ENCODE measurements around the gene LRRTM4.
A peak's percentile ranks its signal among the peaks of the same experiment; 100 is the strongest.
"Not testable (repeated sequence)": the region's sequence is repeated elsewhere in the genome, so short reads cannot be mapped to it uniquely, and the experiment has no call there.

LRRTM4 gene

GRCh38 chr2:77119333-77119732 lies 402.8 kb downstream of the LRRTM4 start:
- no peaks in the 10 kb centered on the region for H3K27me3 Mint-ChIP-seq
- H3K4me1 Mint-ChIP-seq = no peaks in the 10 kb centered on the region
- peaks cover 3% of the 10 kb centered on the region for H3K9me3 Mint-ChIP-seq
- H3K36me3 Mint-ChIP-seq = no peaks in the 10 kb centered on the region
- H3K27ac Mint-ChIP-seq = no peak overlapping the region
- no peak for ATAC-seq
- no peak overlapping the region for H3K4me3 Mint-ChIP-seq

DNA sequence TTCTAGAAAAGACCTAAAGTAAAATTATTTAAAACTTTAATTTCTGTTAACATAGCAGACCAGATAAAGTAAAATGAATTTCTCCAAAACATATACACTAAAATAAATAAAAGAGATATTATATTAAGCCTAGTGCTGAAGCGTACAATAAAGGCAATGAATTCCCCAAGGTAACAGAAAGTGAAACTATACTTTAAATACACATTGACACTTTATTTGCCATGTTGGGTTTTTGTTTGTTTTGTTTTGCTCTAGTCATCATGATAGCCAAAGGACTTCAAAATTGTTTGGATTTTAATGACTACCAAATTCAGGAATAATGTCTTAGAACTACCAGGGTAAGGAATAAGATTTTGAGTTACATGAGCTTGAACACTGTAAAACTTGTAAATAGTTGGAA lies 413.3 kb downstream of the LRRTM4 start:
- Mint-ChIP-seq H3K4me1 (no peaks in the 10 kb centered on the region), H3K27me3 (no peaks in the 10 kb centered on the region)
- ATAC-seq = no peak

DNA sequence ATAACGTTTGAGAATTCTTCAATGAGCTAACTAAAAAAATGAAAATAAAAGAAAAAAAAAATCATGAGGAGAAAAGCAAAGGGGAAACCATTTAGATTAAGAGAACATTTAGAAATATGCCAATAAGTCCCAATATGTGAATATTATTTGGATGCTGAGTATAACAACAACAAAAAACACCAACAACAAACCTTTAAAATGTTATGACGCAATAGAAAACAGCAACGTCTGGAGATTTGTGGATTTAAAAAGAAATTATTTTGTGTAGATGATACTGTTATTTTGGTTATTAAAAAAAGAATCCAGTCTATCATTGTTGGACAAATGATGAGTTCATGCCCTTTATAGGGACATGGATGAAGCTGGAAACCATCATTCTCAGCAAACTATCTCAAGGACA lies 417.2 kb downstream of the LRRTM4 start:
- Mint-ChIP-seq H3K27me3 (no peaks in the 10 kb centered on the region), H3K36me3 (no peaks in the 10 kb centered on the region), H3K4me1 (no peaks in the 10 kb centered on the region), H3K4me3 (no peak overlapping the region), H3K27ac (no peak overlapping the region), H3K9me3 (peaks cover 8% of the 10 kb centered on the region)
- ATAC-seq = no peak

More for the DNA sequence above, 413.3 kb downstream of the LRRTM4 start:
- Mint-ChIP-seq H3K27ac (no peak overlapping the region), H3K9me3 (peaks cover 9% of the 10 kb centered on the region), H3K36me3 (no peaks in the 10 kb centered on the region), H3K4me3 (no peak overlapping the region)

DNA sequence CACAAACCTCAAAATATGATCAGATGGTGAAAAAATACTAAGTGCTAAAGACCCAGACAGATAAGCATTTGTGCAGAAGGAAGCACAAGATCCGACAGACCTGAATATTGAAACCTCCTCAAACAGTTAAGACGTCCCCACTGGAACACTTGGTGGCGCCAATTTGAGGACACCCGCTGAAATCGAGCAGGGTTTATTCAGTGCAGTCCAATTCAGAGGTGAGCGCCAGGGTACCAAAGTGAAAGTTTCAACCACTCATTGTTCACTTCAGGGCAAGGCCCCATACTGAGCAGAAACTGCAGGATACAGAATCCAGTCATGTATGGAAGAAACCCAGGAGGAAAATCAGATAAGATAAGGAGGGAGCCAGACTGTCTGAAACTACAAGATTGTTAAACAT lies 417.6 kb downstream of the LRRTM4 start:
- peak; percentile 36 for ATAC-seq
- Mint-ChIP-seq H3K27me3 (no peaks in the 10 kb centered on the region), H3K27ac (no peak overlapping the region), H3K4me1 (no peaks in the 10 kb centered on the region), H3K9me3 (peaks cover 8% of the 10 kb centered on the region), H3K4me3 (no peak overlapping the region), H3K36me3 (no peaks in the 10 kb centered on the region)

DNA sequence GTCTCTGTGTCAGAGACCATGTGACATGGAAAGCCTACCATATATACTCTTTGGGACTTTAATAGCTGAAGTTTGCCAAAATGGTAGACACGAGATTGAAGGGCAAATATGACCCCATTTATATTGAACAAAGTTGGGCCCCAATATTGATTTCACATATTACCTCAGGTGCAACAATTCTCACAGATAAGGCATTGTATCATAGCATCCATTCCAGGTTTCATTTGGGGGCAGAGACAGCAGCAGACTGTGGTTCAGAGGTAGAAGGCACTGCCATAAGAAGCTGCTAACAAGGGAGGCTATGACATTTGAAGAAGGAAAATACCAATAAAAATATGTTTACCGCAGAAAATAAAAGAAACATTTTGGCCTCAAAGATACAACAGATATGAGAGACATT lies 419.2 kb downstream of the LRRTM4 start:
- H3K27ac Mint-ChIP-seq = no peak overlapping the region
- peaks cover 6% of the 10 kb centered on the region for H3K9me3 Mint-ChIP-seq
- no peaks in the 10 kb centered on the region for H3K4me1 Mint-ChIP-seq
- no peaks in the 10 kb centered on the region for H3K36me3 Mint-ChIP-seq
- H3K4me3 Mint-ChIP-seq = no peak overlapping the region
- ATAC-seq = no peak
- no peaks in the 10 kb centered on the region for H3K27me3 Mint-ChIP-seq

GRCh38 chr2:77101796-77102452 lies 420.3 kb downstream of the LRRTM4 start:
- no peak for ATAC-seq
- no peak overlapping the region for H3K27ac Mint-ChIP-seq
- no peaks in the 10 kb centered on the region for H3K36me3 Mint-ChIP-seq
- H3K27me3 Mint-ChIP-seq = no peaks in the 10 kb centered on the region
- H3K9me3 Mint-ChIP-seq = peaks cover 6% of the 10 kb centered on the region
- H3K4me3 Mint-ChIP-seq = no peak overlapping the region
- no peaks in the 10 kb centered on the region for H3K4me1 Mint-ChIP-seq

DNA sequence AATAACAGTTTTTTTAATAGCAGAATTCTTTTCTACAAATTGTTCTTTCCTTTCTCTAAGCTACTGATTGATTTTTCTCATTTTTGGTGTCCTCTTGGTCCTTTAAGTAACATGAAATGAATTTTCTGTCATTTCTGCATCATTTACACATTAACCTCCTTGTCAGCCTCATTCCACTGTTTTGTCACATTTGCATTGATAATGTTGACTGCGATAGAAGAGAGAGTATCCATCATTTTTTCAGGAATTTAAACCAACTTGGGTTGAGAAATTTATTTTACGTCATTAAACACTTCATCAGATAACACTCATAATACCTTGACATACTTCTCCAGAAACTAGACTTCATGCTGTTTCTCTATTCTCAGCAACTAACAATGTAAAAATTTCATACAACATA lies 422.2 kb downstream of the LRRTM4 start:
- ATAC-seq = no peak
- peaks cover 6% of the 10 kb centered on the region for H3K9me3 Mint-ChIP-seq
- H3K27me3 Mint-ChIP-seq = no peaks in the 10 kb centered on the region
- H3K36me3 Mint-ChIP-seq = no peaks in the 10 kb centered on the region
- no peak overlapping the region for H3K27ac Mint-ChIP-seq
- H3K4me1 Mint-ChIP-seq = no peaks in the 10 kb centered on the region
- H3K4me3 Mint-ChIP-seq = no peak overlapping the region

- not testable (repeated sequence) for H3K36me3 Mint-ChIP-seq, H3K27ac Mint-ChIP-seq, H3K9me3 Mint-ChIP-seq, H3K4me3 Mint-ChIP-seq, H3K4me1 Mint-ChIP-seq, ATAC-seq, H3K27me3 Mint-ChIP-seq
Observed at GRCh38 chr2:77095525-77095924, 426.7 kb downstream of the LRRTM4 start.

- Mint-ChIP-seq H3K4me1 (no peaks in the 10 kb centered on the region), H3K4me3 (no peak overlapping the region), H3K36me3 (no peaks in the 10 kb centered on the region), H3K27ac (no peak overlapping the region), H3K9me3 (peaks cover 9% of the 10 kb centered on the region), H3K27me3 (no peaks in the 10 kb centered on the region)
- no peak for ATAC-seq
Observed at GRCh38 chr2:77095096-77095495, 427.1 kb downstream of the LRRTM4 start.

DNA sequence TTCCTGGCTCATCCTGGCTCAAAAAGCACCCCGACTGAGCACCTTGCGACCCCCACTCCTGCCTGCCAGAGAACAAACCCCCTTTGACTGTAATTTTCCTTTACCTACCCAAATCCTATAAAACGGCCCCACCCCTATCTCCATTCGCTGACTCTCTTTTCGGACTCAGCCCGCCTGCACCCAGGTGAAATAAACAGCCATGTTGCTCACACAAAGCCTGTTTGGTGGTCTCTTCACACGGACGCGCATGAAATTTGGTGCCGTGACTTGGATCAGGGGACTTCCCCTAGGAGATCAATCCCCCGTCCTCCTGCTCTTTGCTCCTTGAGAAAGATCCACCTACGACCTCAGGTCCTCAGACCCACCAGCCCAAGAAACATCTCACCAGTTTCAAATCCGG lies 433.8 kb downstream of the LRRTM4 start:
- not testable (repeated sequence) for H3K4me1 Mint-ChIP-seq, ATAC-seq, H3K4me3 Mint-ChIP-seq, H3K27ac Mint-ChIP-seq, H3K36me3 Mint-ChIP-seq
- H3K27me3 Mint-ChIP-seq = peaks cover 11% of the 10 kb centered on the region
- H3K9me3 Mint-ChIP-seq = peaks cover 18% of the 10 kb centered on the region

- Mint-ChIP-seq H3K27ac (no peak overlapping the region), H3K4me3 (no peak overlapping the region), H3K27me3 (peaks cover 11% of the 10 kb centered on the region), H3K9me3 (peaks cover 15% of the 10 kb centered on the region), H3K4me1 (no peaks in the 10 kb centered on the region), H3K36me3 (no peaks in the 10 kb centered on the region)
- ATAC-seq = no peak
Observed at GRCh38 chr2:77087987-77088414, 434.2 kb downstream of the LRRTM4 start.

DNA sequence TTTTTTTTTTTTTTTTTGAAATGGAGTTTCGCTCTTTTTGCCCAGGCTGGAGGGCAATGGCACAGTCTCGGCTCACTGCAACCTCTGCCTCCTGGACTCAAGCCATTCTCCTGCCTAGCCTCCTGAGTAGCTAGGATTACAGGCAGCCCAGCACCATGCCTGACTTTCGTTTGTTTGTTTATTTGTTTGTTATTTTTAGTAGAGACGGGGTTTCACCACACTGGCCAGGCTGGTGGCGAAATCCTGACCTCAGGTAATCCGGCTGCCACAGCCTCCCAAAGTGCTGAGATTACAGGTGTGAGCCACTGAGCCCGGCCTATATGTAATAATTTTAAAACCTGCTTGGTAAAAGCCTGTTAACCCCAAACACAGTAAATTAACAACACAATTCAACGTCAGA lies 435.7 kb downstream of the LRRTM4 start:
- peaks cover 9% of the 10 kb centered on the region for H3K9me3 Mint-ChIP-seq
- H3K4me3 Mint-ChIP-seq = no peak overlapping the region
- H3K4me1 Mint-ChIP-seq = no peaks in the 10 kb centered on the region
- no peak overlapping the region for H3K27ac Mint-ChIP-seq
- peaks cover 11% of the 10 kb centered on the region for H3K27me3 Mint-ChIP-seq
- ATAC-seq = no peak
- H3K36me3 Mint-ChIP-seq = no peaks in the 10 kb centered on the region

DNA sequence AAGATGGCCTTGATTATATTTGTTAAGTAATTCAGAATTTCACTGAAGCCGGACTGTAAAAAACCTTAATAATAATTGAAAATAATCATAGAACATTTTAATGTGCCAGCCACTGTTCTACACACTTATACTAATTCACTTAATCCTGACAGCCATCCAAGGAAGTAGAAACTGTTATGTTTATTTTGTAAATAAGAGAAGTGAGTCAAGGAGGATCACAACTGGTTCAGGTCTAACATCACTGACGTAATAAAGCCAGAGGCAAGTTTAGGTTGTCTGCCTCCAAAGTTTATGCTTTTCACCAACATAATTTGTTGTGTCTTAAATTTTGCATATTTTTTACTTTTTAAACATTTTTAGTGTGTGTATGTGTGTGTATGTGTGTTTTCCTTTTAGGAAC lies 436.1 kb downstream of the LRRTM4 start:
- ATAC-seq = no peak
- H3K27me3 Mint-ChIP-seq = peaks cover 11% of the 10 kb centered on the region
- H3K4me3 Mint-ChIP-seq = no peak overlapping the region
- H3K27ac Mint-ChIP-seq = no peak overlapping the region
- H3K4me1 Mint-ChIP-seq = no peaks in the 10 kb centered on the region
- no peaks in the 10 kb centered on the region for H3K36me3 Mint-ChIP-seq
- H3K9me3 Mint-ChIP-seq = peaks cover 9% of the 10 kb centered on the region

- Mint-ChIP-seq H3K27ac (no peak overlapping the region), H3K4me3 (no peak overlapping the region), H3K27me3 (peaks cover 11% of the 10 kb centered on the region), H3K9me3 (peaks cover 9% of the 10 kb centered on the region), H3K36me3 (no peaks in the 10 kb centered on the region), H3K4me1 (no peaks in the 10 kb centered on the region)
- ATAC-seq = no peak
Observed at GRCh38 chr2:77085561-77085960, 436.6 kb downstream of the LRRTM4 start.

DNA sequence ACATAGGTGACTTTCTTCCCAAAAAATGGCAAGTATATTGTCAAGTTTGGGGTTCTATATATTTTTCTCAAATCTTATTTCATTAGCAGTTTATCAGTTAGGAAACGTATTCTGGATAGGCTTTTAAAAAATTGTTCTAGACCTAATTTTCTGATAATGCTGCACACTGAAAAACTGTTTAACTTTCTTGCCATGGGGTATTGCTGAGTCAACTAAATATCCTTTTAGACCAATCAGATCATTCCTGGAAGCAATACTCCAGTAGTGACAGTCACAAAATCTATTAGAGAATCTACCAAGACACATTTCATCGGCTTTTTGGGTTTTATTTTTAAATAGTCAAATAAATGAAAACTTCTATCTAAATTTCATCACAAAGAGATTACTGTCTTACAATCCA lies 440.6 kb downstream of the LRRTM4 start:
- H3K4me3 Mint-ChIP-seq = no peak overlapping the region
- H3K27ac Mint-ChIP-seq = no peak overlapping the region
- no peaks in the 10 kb centered on the region for H3K4me1 Mint-ChIP-seq
- no peak for ATAC-seq
- H3K9me3 Mint-ChIP-seq = no peaks in the 10 kb centered on the region
- no peaks in the 10 kb centered on the region for H3K36me3 Mint-ChIP-seq
- no peaks in the 10 kb centered on the region for H3K27me3 Mint-ChIP-seq

GRCh38 chr2:77064324-77064723 lies 457.9 kb downstream of the LRRTM4 start:
- Mint-ChIP-seq H3K9me3 (peaks cover 3% of the 10 kb centered on the region), H3K36me3 (no peaks in the 10 kb centered on the region), H3K27ac (no peak overlapping the region), H3K4me1 (no peaks in the 10 kb centered on the region), H3K27me3 (no peaks in the 10 kb centered on the region), H3K4me3 (no peak overlapping the region)
- no peak for ATAC-seq

GRCh38 chr2:77054938-77055337 lies 467.2 kb downstream of the LRRTM4 start:
- Mint-ChIP-seq H3K27me3 (no peaks in the 10 kb centered on the region), H3K4me3 (no peak overlapping the region), H3K27ac (no peak overlapping the region), H3K36me3 (no peaks in the 10 kb centered on the region), H3K4me1 (no peaks in the 10 kb centered on the region), H3K9me3 (no peaks in the 10 kb centered on the region)
- no peak for ATAC-seq

Measured in stimulated activated memory B cell treated with anti-CD40 and anti-IgM and Interleukin-4, amounts not matched to agents 10 μg/mL and 1 μg/mL and 100 μg/mL, for 72 hours (primary cell).